ENCODE data around the gene SPTAN1.

Gene SPTAN1

DNA sequence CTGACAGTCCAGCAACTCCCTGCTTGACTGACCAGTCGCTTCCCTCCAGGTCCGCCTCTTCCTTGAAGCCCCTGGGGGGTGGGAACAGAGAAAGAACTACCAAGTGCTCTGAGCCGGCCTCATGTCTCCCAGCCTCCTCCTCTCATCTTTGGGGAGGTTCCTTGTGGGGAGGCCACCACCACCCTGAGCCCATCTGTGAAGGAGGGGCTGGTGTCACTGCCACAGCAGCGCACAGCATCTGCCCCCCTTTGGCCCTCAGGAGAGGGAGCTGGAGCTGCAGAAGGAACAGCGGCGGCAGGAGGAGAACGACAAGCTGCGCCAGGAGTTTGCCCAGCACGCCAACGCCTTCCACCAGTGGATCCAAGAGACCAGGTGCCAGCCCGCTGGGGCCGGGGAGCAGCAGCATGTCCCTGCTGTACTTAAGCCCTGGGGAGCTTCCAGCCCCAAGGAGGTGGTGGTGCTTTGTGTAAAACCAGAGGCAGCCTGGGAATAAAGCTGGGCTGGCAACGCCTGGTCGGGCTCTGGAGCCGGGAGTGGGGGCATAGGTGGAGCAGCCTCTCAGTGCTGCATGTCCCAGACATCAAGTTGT lies 74.8 kb downstream of the SPTAN1 start:
- DNase-seq (ENCODE audit: low read depth, low spot score) = no peak
- H3K4me3 ChIP-seq (ENCODE audit: low read length) = no peak overlapping the region

DNA sequence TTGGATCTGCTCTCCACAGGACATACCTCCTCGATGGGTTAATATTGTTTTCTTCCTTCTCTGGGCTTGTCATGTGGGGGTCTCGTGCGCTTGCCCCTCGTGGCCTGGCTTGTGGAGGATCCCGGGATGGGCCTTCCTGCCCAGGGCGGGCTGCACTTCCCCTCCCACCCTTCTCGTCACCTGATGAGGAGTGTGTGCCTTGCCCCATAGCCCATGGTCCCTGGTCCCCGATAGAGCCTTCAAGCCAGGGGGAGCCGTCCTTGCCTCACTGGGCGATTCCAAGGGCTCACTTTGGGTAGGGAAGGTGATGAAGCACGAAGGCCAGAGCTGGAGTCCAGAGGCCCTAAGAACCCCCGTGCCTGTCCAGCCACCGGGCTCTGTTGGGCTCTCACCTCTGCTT lies 75.5 kb downstream of the SPTAN1 start:
- DNase-seq (ENCODE audit: low read depth, low spot score) = no peak
- no peak overlapping the region for H3K4me3 ChIP-seq (ENCODE audit: low read length)

DNA sequence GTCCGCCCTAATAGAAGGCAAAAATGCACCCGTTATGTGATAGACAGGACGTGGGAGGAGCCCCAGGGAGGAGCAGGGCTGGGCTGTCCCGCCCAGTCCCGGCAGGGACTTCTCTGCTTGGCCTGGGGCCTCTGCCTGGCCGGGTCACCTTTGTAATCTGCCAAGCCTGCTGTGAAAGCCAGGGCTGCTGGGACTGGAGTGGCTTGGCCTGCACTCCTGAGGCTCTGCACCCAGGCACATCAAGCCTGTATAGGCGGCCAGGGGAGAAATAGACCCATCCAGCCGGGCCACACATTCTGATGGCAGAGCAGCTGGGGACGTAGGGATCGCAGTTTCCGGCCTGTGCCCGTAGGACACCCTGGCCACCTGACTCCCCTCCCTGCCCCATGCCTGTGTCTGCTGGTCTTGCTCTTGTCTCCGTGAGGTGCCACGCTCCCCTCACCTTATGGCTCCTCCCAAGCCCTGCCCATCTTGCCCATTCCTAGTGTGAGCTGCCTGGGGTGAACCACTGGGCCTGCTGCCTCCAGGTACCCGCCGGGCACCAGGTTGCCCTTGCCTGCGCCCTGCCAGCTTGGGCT lies 76.2 kb downstream of the SPTAN1 start:
- DNase-seq (ENCODE audit: low read depth, low spot score) = no peak
- no peak overlapping the region for H3K4me3 ChIP-seq (ENCODE audit: low read length)

DNA sequence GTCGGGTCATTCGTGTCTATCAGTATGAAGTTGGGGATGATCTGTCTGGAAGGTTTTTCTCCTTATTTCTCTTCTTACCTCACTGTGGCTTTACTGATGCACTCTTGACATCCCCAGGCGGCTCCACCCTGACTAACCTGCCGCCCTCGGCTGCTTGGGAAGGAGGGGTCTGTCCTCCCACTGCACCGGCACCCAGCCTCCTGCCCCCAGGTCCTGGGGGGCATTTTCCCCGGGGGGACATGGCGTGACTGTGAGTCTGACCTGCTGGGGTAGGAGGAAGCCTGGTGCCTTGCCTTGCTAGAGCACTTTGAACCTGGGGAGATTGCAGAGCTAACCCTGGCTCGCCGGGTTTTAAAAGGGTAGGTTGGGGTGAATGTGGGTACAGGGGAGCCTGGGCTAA lies 76.7 kb downstream of the SPTAN1 start:
- no peak for DNase-seq (ENCODE audit: low read depth, low spot score)
- H3K4me3 ChIP-seq (ENCODE audit: low read length) = no peak overlapping the region

DNA sequence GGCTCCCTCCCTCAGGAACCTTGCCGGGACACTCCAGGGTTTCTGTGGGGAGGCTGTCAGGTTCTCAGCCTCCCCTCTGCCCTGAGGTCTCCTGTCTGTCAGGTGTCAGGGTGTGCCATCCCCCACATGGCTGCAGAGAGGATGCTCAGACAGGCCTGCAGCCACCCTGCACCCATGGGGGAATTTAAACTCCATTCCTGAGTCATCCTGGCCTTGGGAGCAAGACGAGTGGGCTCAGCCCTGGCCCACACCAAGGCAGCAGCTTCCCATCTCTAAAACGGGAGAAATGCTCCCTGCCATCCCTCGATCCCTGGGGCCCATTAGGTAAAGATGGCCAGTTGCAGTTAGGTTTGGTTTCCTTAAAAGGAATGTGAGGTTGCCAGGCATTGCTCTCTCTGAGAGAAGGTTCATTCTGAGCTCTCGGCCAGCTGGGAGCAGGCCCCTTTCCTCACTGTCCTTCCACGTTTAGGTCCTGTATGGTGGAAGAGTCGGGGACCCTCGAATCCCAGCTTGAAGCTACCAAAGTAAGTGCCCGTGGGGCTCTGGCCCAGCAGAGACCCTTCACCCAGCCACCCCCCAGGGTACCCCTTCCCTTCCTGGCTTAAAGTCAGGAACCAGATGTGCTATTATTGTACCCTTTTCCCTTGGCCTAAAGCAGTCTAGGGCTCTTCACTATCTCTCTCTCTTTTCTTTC lies 77.6 kb downstream of the SPTAN1 start:
- DNase-seq (ENCODE audit: low read depth, low spot score) = no peak
- no peak overlapping the region for H3K4me3 ChIP-seq (ENCODE audit: low read length)

GRCh38 chr9:128631636-128632035 lies 79.2 kb downstream of the SPTAN1 start:
- DNase-seq (ENCODE audit: low read depth, low spot score) = no peak
- H3K4me3 ChIP-seq (ENCODE audit: low read length) = no peak overlapping the region

- no peak overlapping the region for H3K4me3 ChIP-seq (ENCODE audit: low read length)
- no peak for DNase-seq (ENCODE audit: low read depth, low spot score)
Observed at GRCh38 chr9:128632066-128632465, 79.7 kb downstream of the SPTAN1 start.

GRCh38 chr9:128632486-128632885 lies 80.1 kb downstream of the SPTAN1 start:
- DNase-seq (ENCODE audit: low read depth, low spot score) = no peak
- H3K4me3 ChIP-seq (ENCODE audit: low read length) = no peak overlapping the region

GRCh38 chr9:128633057-128633456 lies 80.7 kb downstream of the SPTAN1 start:
- no peak for DNase-seq (ENCODE audit: low read depth, low spot score)
- no peak overlapping the region for H3K4me3 ChIP-seq (ENCODE audit: low read length)

DNA sequence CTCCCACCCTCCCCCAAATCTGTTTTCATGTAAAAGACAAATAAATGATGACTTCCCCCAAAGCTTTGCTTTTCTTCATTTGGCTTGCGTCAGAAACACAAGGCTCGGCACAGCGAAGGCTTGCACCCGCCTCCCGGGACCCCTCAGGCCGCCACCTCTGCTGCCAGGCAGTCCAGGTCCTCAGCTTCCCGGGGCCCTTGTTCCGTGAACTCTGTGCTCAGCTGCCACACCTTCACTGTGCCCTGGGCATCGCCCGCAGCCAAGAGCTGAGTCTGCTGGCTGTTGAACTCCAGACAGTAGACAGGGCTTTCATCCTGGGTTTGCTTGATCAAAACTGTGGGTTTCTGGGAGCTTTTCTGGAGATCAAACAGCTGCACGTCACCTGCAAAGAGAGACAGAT lies 81.2 kb downstream of the SPTAN1 start:
- DNase-seq (ENCODE audit: low read depth, low spot score) = no peak
- no peak overlapping the region for H3K4me3 ChIP-seq (ENCODE audit: low read length)

GRCh38 chr9:128634111-128634510 lies 81.7 kb downstream of the SPTAN1 start:
- H3K4me3 ChIP-seq (ENCODE audit: low read length) = no peak overlapping the region
- DNase-seq (ENCODE audit: low read depth, low spot score) = no peak

- DNase-seq (ENCODE audit: low read depth, low spot score) = no peak
- H3K4me3 ChIP-seq (ENCODE audit: low read length) = no peak overlapping the region
Observed at GRCh38 chr9:128634651-128635262, 82.4 kb downstream of the SPTAN1 start.

- DNase-seq (ENCODE audit: low read depth, low spot score) = no peak
- no peak overlapping the region for H3K4me3 ChIP-seq (ENCODE audit: low read length)
Observed at GRCh38 chr9:128635266-128636023, 83.1 kb downstream of the SPTAN1 start.

GRCh38 chr9:128636024-128636390 lies 83.6 kb downstream of the SPTAN1 start:
- no peak overlapping the region for H3K4me3 ChIP-seq (ENCODE audit: low read length)
- DNase-seq (ENCODE audit: low read depth, low spot score) = no peak

GRCh38 chr9:128636556-128637530 lies 84.5 kb downstream of the SPTAN1 start:
- DNase-seq (ENCODE audit: low read depth, low spot score) = no peak
- H3K4me3 ChIP-seq (ENCODE audit: low read length) = no peak overlapping the region

- no peak overlapping the region for H3K4me3 ChIP-seq (ENCODE audit: low read length)
- DNase-seq (ENCODE audit: low read depth, low spot score) = no peak
Observed at GRCh38 chr9:128637656-128638055, 85.3 kb downstream of the SPTAN1 start.

DNA sequence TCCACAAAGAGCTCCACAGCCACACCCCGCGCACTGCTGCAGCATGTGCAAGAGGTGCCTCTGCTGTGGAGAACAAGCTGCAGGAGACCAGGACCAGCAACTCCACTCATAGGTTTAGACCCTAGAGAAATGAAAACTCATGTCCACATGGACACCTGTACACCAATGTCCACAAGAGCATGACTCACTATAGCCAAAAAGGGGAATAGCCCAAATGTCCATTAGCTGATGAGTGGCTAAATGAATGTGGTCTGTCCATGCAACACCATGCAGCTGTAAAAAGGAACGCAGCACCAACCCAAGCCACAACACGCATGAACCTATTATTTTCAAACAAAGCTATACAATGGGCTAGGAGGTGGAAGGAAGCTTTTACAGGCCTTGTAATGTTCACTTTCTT lies 86.2 kb downstream of the SPTAN1 start:
- no peak overlapping the region for H3K4me3 ChIP-seq (ENCODE audit: low read length)
- DNase-seq (ENCODE audit: low read depth, low spot score) = no peak

DNA sequence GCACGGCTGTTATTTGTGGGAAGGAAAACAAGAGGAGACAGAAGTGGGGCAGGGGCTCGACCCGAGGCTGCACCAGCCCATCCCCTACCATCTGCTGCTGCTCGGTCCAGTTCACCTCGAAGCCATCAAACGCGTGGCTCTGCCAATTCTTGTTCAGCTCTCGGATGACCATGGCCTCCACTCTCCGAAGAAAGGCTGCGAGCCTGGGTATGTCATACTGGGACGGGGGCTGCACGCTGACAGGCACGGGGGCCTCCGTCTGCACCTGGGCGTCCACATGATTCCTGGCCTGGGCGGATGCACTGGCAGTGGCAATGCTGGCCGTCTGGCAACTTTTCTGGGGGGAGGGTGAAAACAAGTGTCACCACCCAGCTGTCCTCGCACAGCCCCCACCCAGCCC lies 88.2 kb downstream of the SPTAN1 start:
- DNase-seq (ENCODE audit: low read depth, low spot score) = no peak

More for the DNA sequence above, 88.2 kb downstream of the SPTAN1 start:
- no peak overlapping the region for H3K4me3 ChIP-seq (ENCODE audit: low read length)
